ENCODE results near the gene NTSR1.

DNA sequence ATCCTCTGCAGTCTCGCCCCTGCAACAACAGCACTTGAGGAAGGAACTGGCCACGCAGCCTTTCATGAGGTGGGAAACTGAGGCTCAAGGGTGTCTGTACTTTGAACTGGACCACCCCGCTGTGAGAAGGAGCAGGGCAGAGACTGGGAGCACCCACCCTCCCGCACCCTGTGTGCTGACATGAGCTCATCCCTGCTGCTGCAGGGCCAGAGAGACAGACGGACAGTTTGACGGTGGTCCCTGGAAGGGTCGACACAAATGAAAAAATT is 70.7 kb downstream of the NTSR1 start:
- TF ChIP-seq YY1 (IDR thresholded peaks at IDR 0.05) (no peak), RXRA (IDR thresholded peaks at IDR 0.05) (no peak), MAX (IDR thresholded peaks at IDR 0.05) (no peak), GABPA (IDR thresholded peaks at IDR 0.05 in 1 of 2, conservative IDR thresholded peaks at IDR 0.05 in 1 of 2) (no peak), TAF1 (conservative IDR thresholded peaks at IDR 0.05) (no peak), SP1 (IDR thresholded peaks at IDR 0.05) (no peak), HNF4G (IDR thresholded peaks at IDR 0.05) (no peak), NR2F2 (IDR thresholded peaks at IDR 0.05) (no peak), HNF4A (conservative IDR thresholded peaks at IDR 0.05) (no peak), FOXA2 (IDR thresholded peaks at IDR 0.05) (no peak), JUND (IDR thresholded peaks at IDR 0.05) (no peak)
- TF ChIP-seq, protein P1, sequence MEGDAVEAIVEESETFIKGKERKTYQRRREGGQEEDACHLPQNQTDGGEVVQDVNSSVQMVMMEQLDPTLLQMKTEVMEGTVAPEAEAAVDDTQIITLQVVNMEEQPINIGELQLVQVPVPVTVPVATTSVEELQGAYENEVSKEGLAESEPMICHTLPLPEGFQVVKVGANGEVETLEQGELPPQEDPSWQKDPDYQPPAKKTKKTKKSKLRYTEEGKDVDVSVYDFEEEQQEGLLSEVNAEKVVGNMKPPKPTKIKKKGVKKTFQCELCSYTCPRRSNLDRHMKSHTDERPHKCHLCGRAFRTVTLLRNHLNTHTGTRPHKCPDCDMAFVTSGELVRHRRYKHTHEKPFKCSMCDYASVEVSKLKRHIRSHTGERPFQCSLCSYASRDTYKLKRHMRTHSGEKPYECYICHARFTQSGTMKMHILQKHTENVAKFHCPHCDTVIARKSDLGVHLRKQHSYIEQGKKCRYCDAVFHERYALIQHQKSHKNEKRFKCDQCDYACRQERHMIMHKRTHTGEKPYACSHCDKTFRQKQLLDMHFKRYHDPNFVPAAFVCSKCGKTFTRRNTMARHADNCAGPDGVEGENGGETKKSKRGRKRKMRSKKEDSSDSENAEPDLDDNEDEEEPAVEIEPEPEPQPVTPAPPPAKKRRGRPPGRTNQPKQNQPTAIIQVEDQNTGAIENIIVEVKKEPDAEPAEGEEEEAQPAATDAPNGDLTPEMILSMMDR (IDR thresholded peaks at IDR 0.05; ENCODE audit: low read depth, low read length, missing input control), result no peak
- TF ChIP-seq, protein P2, sequence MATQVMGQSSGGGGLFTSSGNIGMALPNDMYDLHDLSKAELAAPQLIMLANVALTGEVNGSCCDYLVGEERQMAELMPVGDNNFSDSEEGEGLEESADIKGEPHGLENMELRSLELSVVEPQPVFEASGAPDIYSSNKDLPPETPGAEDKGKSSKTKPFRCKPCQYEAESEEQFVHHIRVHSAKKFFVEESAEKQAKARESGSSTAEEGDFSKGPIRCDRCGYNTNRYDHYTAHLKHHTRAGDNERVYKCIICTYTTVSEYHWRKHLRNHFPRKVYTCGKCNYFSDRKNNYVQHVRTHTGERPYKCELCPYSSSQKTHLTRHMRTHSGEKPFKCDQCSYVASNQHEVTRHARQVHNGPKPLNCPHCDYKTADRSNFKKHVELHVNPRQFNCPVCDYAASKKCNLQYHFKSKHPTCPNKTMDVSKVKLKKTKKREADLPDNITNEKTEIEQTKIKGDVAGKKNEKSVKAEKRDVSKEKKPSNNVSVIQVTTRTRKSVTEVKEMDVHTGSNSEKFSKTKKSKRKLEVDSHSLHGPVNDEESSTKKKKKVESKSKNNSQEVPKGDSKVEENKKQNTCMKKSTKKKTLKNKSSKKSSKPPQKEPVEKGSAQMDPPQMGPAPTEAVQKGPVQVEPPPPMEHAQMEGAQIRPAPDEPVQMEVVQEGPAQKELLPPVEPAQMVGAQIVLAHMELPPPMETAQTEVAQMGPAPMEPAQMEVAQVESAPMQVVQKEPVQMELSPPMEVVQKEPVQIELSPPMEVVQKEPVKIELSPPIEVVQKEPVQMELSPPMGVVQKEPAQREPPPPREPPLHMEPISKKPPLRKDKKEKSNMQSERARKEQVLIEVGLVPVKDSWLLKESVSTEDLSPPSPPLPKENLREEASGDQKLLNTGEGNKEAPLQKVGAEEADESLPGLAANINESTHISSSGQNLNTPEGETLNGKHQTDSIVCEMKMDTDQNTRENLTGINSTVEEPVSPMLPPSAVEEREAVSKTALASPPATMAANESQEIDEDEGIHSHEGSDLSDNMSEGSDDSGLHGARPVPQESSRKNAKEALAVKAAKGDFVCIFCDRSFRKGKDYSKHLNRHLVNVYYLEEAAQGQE (IDR thresholded peaks at IDR 0.05), result no peak
- TF ChIP-seq, protein P3, sequence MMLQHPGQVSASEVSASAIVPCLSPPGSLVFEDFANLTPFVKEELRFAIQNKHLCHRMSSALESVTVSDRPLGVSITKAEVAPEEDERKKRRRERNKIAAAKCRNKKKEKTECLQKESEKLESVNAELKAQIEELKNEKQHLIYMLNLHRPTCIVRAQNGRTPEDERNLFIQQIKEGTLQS (IDR thresholded peaks at IDR 0.05), result no peak
